ENCODE results near the gene STK17B.
"Not testable (repeated sequence)": the region's sequence is repeated elsewhere in the genome, so short reads cannot be mapped to it uniquely, and the experiment has no call there.

STK17B gene

DNA sequence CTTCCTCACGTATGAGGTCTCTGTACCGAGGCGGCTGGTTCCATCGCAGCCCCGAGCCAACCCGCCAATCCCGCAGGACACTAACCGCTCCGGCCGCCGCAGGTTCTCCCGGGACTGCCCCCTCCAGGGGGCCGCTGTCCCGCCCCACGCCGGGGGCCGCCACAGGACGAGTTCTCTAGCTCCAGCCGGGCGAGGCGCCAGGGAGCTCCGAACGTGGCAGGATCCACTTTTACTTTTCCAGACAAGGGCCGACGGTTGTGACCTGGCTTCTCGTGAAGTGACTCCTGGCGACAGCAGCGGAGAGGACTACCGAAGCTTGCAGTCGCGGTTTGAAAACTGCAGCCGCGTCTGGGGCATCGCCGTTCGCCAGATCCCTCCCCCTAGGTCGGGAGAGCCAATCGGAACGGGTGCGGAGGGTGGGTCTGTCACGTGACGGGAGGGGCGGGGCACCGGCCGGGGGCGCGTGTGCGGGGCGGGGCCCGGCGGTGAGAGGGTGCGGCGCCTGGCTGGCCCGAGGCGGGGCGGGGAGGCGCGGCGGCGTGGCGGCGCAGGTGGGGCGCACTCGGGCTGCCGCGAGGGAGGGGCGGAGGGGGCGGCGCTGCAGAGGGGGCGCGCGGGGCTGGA, at the start of gene STK17B:
Gene STK17B (minus strand): TSS at position 331 of the 624 bp plus-strand sequence. CDS start 8,195 bp downstream, outside the sequence.
- peak; percentile 93 to 94 for DNase-seq (ENCODE audit: low read depth in 2 of 2)

DNA sequence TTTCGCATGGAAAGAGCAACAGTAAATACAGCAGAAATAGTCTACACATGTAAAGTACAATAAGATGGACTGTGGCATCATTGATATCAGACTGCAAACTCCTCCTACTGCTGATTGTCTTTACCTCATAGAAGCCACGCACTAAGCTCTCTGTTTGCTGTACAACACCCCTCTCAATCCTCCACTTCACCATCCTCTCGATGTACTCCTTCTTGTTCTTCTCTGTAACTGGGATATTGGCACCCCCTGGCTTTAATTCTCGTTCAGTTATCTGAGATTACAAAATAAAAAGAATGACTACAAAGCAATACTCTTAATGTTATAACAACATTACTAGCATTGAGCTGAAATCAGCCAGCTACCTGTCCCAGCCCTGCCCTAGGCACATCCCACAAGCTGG, 49.3 kb upstream of the STK17B start:
- DNase-seq (ENCODE audit: low read depth in 2 of 2): no peak

DNA sequence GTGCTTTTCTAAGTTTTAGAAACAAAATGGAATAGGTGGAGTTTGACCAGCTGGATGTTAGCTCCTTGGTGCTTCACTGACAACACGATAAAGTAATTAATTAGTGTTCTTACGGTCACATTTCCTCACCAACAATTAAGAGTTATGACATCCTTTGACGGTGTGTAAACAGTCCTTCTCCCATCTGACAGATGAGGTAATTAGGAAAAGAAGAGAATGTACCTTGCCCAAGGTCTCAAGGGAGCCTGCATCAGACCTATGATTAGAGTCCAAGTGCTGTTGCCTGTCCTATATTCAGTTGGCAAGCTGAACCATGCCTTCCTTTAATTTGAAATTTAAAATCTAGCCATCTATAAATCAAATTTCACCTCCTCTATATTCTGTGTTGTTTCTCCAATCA, 48.3 kb upstream of the STK17B start:
- DNase-seq (ENCODE audit: low read depth in 2 of 2): no peak

DNA sequence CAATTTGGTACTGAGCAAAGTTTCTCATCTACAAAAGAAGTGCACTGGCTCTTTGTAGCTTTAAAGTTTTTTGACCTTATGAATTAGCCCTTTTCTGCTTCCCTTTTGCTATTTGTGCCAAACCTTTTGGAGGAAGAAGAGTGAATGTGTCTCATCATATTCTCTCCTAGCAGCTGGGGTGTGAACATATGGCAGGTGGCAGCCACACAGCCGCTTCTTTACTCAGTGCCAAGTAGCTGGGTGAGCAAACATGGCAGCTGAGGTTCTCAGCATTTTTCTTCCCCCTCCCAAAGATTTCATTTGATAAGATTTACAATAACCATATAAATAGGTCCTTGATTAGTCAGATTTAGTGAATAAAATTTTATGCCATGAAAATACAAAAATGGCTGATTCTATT, 46.7 kb upstream of the STK17B start:
- DNase-seq (ENCODE audit: low read depth in 2 of 2): no peak

DNA sequence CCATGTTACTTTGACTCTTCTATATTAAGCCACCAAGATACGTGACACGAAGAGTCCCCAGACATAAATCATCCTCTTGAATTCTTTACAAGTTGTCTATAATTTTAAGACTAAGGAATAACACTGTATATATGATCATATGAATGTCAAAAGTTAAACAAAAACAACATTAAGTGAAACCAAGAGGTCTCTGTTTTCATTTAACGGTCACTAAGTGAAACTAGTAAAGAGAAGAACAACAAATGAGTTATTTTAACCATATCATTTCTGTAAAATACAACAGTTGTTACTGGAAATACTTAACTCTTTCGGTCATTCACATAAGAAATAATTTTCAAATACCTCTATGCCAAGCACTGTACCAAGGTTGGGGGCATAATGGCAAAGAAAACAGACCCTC, 45.7 kb upstream of the STK17B start:
- no peak for DNase-seq (ENCODE audit: low read depth in 2 of 2)

DNA sequence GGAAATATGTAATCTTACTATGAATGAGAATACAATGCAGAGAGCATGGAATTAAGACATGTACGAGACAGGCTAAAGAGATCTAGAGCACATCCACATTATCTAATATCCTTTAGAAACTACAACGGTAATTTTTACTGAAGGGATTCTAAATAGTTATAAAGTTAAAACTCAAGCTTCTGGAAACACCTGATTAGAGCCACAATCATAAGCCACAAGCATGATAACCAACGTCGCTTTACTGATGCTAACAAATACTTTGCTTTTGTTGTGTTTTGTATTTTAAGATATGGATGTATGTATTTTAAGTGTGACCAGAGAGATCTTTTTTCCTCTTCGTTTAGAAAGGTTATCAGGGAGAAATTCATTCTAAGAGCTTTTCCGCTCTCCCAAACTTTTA, 44.0 kb upstream of the STK17B start:
- no peak for DNase-seq (ENCODE audit: low read depth in 2 of 2)

DNA sequence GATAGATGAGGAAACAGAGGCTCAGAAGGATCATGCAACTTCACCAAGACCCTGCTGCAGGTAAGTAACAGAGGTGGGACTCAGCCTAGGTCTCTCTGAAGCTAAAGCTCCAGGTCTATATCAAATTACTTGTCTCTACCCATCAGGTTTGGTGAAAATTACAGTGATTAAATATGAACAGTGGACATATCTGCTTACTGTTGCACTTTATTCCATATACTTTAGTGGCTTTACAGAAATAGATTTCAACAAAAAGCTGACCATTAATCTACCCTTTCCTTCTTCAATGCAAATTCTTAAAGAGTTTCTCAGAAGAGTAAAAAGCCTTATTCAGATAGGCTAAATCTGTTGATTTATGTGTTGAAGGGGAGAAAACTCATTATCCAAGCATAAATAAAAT, 42.8 kb upstream of the STK17B start:
- no peak for DNase-seq (ENCODE audit: low read depth in 2 of 2)

DNA sequence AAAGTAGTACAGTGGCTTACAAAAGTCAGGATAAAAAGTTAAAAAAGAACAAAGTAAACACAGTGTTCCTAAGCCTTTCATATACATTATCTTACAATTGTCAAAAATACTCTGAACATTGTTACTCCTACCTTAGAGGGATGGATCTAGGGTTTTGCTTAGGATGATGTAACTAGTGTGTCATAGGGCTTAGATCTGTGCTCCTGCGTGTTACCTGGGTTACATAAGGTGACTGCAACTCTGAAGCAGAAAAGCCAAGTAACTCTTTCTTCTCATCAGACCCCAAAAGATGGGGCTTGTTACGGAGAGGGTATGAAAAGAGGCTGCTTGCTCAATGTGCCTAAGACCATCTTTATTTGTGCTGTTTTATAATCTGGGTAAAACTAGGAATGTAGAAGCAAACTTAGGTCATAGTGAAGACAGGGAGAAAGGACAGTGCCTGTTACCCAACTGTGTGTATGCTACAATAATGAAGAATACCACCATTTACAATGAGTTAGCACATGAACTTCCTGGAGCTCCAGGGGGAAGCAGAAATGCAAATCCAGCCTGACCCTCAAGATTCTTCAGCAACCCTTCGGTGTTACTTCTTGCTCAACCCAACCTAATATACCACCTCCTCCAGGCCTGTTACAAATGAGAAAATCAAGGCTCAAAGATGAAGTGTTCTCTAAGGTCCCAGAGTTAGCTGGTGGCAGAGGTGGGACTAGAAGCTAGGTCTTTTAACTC, 42.0 kb upstream of the STK17B start:
- no peak for DNase-seq (ENCODE audit: low read depth in 2 of 2)

DNA sequence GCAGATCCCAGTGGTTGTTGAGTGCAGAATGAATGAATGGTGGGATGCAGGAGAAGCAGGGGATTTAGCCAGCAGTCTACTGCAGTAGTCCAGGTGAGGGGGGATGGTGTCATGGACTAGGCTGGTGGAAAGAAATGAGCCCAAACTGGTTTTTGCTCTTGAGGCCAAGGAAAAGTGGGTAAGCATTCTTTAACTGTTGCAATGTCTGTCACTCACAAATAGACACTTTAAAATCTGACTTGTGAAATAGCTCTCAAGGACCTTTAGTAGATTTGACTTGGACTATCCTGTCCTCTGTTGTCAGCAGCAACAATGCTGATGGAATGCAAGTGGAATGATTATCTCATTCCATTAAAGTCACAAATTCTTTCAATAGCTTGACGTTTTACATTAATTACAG, 37.5 kb upstream of the STK17B start:
- DNase-seq (ENCODE audit: low read depth in 2 of 2): no peak

DNA sequence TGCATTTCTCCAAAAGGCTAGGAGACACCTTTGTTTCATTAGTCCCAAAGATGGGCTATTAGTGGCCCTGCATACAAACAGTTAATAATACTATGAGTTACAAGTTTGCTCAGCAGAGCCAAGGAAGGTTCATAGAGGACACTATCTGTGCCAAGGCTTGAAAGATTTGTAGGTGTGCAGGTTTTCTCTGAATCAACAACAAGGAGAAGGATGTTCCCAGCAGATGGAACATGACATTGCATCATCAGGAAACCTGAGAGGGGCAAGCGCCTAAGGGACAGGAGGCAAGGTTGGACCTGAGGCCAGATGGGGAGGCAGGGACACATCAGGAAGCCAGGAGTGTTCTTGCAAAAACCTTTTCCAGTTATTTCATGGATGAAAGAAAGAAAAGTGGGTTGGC, 35.4 kb upstream of the STK17B start:
- DNase-seq (ENCODE audit: low read depth in 2 of 2): no peak

DNA sequence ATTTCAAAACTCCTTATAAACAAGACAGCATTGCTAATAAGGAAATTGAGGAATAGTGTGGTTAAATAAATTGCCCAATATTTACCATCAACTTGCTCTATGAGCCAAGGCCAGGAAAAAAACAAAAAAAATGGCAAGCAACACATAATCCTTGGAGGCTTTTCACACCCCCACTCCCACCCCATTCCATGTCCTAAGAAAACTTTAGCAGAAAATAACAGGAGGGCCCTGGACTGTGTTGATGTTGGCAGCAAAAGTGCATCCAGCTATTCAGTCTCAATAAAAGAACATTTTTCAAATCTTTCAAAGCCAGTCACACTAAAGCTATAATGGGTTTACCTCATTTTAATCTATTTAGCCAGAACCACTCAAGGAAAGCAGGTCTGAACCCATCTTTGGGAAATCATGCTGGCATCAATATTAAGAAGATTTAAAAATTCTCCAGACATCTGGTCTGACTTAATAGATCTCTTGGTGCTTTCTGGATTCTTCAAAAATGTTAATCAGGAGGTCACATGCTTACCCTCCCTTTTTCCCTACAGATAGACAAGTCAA, 34.6 kb upstream of the STK17B start:
- no peak for DNase-seq (ENCODE audit: low read depth in 2 of 2)

DNA sequence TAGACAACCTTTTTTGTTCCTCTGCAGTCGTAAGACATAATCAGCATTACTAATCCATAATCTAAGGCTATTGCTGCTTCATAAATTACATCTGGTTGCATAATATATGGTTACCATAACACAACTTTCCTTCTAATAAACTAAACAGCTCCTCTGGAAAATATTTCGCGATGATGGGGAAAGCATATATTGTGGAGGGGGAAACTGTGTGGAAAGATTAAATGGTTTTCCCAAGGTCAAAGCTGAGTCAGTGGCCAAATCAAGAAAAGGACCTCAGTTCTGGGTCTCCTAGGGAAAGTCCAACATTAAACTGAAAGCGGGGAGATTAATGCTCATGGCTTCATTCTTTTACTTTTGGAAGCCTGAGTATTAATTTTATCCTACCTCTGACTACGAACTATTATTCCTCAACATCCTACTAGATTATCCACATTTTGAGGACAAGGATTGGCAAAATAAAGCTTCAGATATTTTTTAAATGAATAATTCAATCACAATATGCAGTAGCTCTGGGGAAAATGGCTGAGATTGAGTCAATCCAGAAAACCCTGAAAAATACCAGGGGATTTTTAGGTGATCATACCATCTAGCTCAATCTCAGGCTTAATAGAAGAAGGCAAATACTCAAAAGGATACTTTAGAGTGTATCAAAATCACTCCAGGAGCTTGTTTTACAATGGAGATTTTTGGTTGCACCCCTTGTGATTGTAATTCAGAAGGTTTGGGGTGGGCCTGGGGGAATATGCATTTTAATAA, 33.8 kb upstream of the STK17B start:
- no peak for DNase-seq (ENCODE audit: low read depth in 2 of 2)

DNA sequence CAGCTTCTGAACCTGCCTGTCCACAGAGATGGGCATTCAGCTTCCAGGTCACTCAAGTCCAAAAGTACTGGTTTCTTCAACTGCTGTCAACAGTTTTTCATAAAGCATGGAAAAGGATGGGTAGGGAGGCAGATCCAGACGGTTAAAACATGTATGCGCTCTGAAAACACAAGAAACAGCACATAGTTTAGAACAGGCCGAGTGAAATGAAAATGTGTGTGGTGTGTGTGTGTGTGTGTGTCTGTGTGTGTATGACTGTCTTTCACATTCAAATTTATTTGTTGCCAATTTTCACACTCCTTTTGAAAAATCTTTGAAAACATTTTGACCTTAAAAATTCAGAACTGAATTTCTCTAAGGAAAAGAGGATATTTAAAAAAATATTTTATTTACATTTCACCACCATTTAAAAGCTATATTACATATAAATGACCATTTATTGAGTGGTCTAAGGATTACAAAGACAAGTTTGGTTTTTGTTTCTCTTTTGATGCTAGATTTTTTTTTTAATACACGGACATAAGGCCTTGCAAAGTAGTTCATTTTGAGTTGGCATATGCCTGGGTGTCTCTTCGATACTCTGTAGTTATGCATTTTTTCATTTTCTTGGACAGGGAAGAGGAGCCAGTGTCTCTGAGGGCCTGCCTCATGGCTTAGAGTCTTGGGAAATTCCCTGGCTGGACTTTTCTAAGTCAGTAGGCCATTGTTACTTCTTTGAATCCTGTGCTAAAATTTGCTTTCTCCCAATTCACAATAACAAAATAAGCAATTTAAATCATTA, 30.0 kb upstream of the STK17B start:
- no peak for DNase-seq (ENCODE audit: low read depth in 2 of 2)

DNA sequence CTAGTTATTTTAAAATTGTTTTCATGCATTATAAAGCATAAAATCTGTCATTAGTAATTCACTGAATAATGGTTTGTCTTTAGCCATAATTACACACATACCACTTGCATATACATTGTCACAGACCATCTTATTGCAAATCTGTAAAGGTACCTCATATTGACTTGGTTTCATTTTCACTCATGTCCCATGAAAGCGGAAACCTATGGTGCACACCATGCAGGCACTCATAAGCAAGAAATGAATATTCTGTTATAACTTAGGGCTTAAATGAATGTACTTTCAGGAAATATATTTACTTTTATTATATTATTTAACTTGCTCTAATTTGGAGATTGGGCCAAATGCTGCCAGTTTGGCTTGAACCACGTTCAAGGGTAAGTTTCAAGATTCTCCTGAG, 29.2 kb upstream of the STK17B start:
- peak in 1 of 2 donors; percentile 19 for DNase-seq (ENCODE audit: low read depth in 2 of 2)

DNA sequence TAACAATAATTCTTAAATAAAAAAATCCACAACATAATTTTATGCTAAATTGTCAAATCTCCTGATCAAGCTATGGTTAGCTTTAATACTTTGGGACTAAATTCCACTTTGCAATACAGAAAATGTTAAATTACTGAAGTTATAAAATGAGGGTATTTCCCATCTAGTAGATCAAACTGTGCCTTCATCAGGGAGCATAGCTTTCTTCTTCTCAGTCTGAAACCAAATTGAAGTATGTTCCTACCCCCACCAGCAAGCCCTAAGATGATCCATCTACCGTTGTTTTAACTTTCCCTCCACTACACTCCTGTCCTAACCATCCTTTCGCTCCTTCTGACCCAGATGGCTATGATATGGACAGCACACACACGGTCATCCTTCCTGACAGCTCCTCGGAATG, 24.4 kb upstream of the STK17B start:
- no peak for DNase-seq (ENCODE audit: low read depth in 2 of 2)

DNA sequence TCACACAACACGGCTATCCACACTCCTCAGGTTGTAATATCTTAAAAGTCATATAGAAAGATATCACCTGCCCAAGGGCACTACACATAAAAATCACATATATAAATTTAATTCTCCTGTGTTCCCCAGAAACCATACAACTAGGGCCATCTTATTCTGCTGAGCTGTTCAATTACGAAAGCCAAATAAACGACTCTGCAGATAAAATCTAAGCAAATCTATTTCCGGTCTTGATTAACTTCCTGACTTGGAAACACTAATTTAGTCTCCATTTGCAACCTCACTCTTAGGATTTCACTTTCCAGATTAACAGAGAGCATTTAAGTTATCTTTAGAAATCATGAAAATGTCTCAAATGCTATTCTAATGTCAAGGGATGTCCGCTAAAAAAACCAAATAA, 23.9 kb upstream of the STK17B start:
- no peak for DNase-seq (ENCODE audit: low read depth in 2 of 2)

DNA sequence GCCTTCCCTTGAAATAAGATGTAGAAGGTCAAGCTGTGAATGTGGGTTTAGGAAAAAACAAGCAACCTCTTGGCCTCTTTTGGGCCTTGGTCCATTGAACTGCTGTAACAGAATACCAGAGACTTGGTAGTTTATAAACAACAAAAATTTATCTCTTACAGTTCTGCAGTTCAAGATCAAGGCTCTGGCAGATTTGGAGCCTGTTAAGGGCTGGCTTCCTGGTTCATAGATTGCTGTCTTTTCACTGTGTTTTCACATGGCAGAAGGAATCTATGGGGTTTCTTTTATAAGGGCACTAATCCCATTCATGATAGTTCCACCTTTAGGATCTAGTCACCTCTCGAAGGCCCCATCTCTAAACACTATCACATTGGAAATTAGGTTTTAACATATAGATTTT, 20.2 kb upstream of the STK17B start:
- no peak for DNase-seq (ENCODE audit: low read depth in 2 of 2)

DNA sequence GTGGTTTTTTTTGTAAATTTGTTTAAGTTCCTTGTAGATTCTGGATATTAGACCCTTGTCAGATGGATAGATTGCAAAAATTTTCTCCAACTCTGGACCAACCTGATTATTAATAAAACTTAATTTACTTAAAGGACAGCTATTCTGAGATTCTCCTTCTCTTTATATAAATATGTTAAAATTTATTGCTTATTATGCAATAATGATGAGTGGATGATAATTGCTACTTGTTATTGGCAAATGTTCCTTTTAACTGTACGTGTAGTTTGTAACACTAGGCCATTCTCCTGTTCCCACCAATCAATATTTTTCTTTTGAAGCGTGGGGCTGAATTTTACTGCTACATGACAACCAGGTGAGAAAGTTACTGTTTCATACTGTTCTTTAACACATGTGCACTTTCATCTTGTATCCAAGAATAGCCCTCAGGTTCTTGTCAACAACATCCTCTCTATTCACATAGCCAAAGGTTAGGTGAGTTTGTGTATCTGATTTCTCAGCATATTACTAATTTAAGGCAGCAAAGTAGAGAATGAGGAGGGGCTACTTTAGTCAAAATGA, 16.6 kb upstream of the STK17B start:
- no peak for DNase-seq (ENCODE audit: low read depth in 2 of 2)

DNA sequence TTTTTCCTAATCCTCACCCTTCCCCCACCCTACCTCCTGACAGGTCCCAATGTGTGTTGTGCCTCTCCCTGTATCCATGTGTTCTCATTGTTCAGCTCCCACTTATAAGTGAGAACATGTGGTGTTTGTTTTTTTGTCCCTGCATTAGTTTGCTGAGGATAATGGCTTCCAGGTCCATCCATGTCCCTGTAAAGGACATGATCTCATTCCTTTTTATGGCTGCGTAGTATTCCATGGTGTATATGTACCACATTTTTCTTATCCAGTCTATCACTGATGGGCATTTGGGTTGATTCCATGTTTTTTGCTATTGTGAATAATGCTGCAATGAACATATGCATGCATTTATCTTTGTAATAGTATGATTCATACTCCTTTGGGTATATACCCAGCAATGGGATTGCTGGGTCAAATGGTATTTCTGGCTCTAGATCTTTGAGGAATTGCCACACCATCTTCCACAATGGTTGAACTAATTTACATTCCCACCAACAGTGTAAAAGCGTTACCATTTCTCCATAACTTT, 15.9 kb upstream of the STK17B start:
- DNase-seq (ENCODE audit: low read depth in 2 of 2): not testable (repeated sequence)

DNA sequence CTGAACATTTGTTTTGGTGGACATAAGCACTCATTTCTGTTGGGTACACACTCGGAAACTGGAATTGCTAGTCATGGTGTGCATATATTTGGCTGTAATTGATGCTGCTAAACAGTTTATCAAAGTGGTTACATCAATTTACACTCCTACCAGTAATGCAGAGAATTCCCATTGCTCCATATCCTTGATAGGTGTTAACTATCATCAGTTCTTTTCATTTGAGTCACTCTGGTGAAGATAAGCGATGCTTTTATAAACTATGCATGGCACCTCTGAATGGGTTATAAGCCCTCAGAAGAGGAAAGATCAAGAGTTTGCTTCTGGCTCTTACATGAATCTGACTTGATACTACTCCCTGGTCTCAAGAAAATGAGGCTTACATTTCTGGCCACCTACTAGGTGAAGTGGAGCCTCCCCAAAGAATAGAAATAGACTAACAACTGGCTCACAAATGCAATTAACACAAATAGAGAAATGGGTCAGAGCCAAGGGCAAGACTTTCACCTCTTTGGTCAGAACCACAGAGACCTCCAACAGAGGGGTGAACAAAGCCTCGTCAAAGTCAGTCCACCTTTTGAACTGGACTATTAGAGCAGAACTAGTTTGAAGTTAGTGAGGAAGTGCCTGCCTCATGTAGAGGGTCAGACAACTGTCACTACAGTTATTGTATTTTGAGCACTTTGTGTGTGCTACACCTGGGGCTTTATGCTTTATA, 15.0 kb upstream of the STK17B start:
- DNase-seq (ENCODE audit: low read depth in 2 of 2): no peak

DNA sequence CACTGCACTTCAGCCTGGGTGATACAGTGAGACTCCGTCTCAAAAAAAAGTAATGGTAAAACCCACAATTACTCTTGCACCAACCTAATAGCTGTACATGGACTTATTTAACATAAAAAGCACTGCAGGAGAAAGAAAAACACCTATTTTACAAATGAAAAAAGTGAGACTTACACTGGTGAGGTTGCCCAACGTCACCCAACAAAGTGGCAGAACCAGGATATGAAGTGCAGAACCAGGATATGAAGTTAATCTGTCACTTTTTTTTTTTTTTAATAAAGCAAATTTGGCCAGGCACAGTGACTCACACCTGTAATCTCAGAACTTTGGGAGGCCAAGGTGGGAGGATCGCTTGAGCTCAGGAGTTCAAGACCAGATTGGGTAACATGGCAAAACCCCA, 13.5 kb upstream of the STK17B start:
- no peak for DNase-seq (ENCODE audit: low read depth in 2 of 2)

Measured in stimulated activated CD8-positive, alpha-beta memory T cell treated with anti-CD3 and anti-CD28 coated beads, Interleukin-15, amount 100 ng/mL, for 48 hours (primary cell).